NCI-H226 (cell line): ENCODE results near the gene ATP2B3.

Source experiments
- DNase-seq: peaks from one replicate; pipeline ENCODE4 v3.0.0-alpha.2; 2015

The ATP2B3 gene

GRCh38 chrX:153517423-153517822, at the start of gene ATP2B3:
TSS of gene ATP2B3 (plus strand) at chrX:153517642. CDS start at chrX:153536248, 18,606 bp downstream.
- no peak for DNase-seq

- no peak for DNase-seq
Observed at GRCh38 chrX:153468008-153468580, 49.3 kb upstream of the ATP2B3 start.

GRCh38 chrX:153469811-153470410, 47.5 kb upstream of the ATP2B3 start:
- no peak for DNase-seq

GRCh38 chrX:153470411-153471363, 46.8 kb upstream of the ATP2B3 start, which contains the start of gene HAUS7:
TSS of gene HAUS7 (minus strand) at chrX:153470576. CDS start at chrX:153470557, 19 bp downstream.
- DNase-seq = peak; percentile 66

GRCh38 chrX:153471663-153472280, 45.7 kb upstream of the ATP2B3 start:
- no peak for DNase-seq

- no peak for DNase-seq
Observed at GRCh38 chrX:153473126-153473525, 44.3 kb upstream of the ATP2B3 start.

GRCh38 chrX:153474266-153474665, 43.2 kb upstream of the ATP2B3 start:
- DNase-seq = no peak

- DNase-seq = no peak
Observed at GRCh38 chrX:153474718-153475117, 42.7 kb upstream of the ATP2B3 start.

- DNase-seq = no peak
Observed at GRCh38 chrX:153475271-153475670, 42.2 kb upstream of the ATP2B3 start.

- no peak for DNase-seq
Observed at GRCh38 chrX:153475751-153476281, 41.6 kb upstream of the ATP2B3 start.

- no peak for DNase-seq
Observed at GRCh38 chrX:153476666-153477363, 40.6 kb upstream of the ATP2B3 start.

- no peak for DNase-seq
Observed at GRCh38 chrX:153477364-153477857, 40.0 kb upstream of the ATP2B3 start.

- DNase-seq = no peak
Observed at GRCh38 chrX:153477901-153478300, 39.5 kb upstream of the ATP2B3 start.

GRCh38 chrX:153478746-153479145, 38.7 kb upstream of the ATP2B3 start:
- no peak for DNase-seq

- DNase-seq = no peak
Observed at GRCh38 chrX:153481043-153481442, 36.4 kb upstream of the ATP2B3 start.

GRCh38 chrX:153482376-153483015, 34.9 kb upstream of the ATP2B3 start:
- DNase-seq = no peak

- no peak for DNase-seq
Observed at GRCh38 chrX:153485396-153486080, 31.9 kb upstream of the ATP2B3 start.

- DNase-seq = no peak
Observed at GRCh38 chrX:153486171-153486570, 31.3 kb upstream of the ATP2B3 start.

- DNase-seq = no peak
Observed at GRCh38 chrX:153487590-153488071, 29.8 kb upstream of the ATP2B3 start.

GRCh38 chrX:153488231-153488914, 29.1 kb upstream of the ATP2B3 start:
- peak; percentile 3 for DNase-seq
